Caco-2 (cell line): ENCODE results near the gene MGAT5B. TPM values are rescaled to one million over a fixed set of nuclear protein-coding genes. Genes with fewer than 3 reads are reported as not detected.

Experiments used
- BruUV-seq: library from RNA; stranded (reverse); fragments of 400-500 nt; replicated peaks from 2 replicates; lab custom pipeline; 2021; lab: Mats Ljungman, UMichigan
- CTCF ChIA-PET: fragments of 300-600 bp; sonication (Branson Sonifier 250); formaldehyde crosslinking; loops from one replicate; lab custom pipeline; 2022; ENCODE audit warnings: antibody characterized with exemption; lab: Charles Lee
- POLR2A ChIA-PET: fragments of 300-600 bp; sonication (Branson Sonifier 250); formaldehyde crosslinking; loops from one replicate; lab custom pipeline; 2022; ENCODE audit warnings: antibody characterized with exemption; lab: Charles Lee
- DNase-seq, 2 experiments: peaks; one replicate each; pipeline versions ENCODE4 v3.0.0 to v3.0.0-alpha.2; 2020 to 2022
- H3K27me3 ChIP-seq: replicated peaks from 2 replicates; pipeline ENCODE4 v1.6.0; 2011; ENCODE audit warnings: low read length; ENCODE audit not compliant: control insufficient read depth, insufficient read depth
- H3K36me3 ChIP-seq: 2 replicates; pipeline ENCODE4 v1.5.1; 2011; ENCODE audit warnings: low read length; ENCODE audit not compliant: control insufficient read depth, insufficient read depth
- H3K4me1 ChIP-seq: fragments of 250-450 bp; sonication (Bioruptor Pico); 2 replicates; pipeline ENCODE4 v1.5.1; 2020; ENCODE audit warnings: mild to moderate bottlenecking
- H3K4me3 ChIP-seq: 2 replicates; pipeline ENCODE4 v1.5.1; 2011; ENCODE audit warnings: low read depth, mild to moderate bottlenecking, control low read depth, low read length
- H3K9me3 ChIP-seq: fragments of 250-450 bp; sonication (Bioruptor Pico); 2 replicates; pipeline ENCODE4 v1.5.1; 2020; ENCODE audit warnings: mild to moderate bottlenecking, moderate library complexity
- H3K27ac Mint-ChIP-seq: one replicate; pipeline ENCODE4 v1.8.0; 2022; ENCODE audit warnings: mixed read lengths; ENCODE audit not compliant: unreplicated experiment
- H3K27me3 Mint-ChIP-seq: one replicate; pipeline ENCODE4 v1.8.0; 2022; ENCODE audit warnings: mixed read lengths; ENCODE audit not compliant: insufficient read depth, unreplicated experiment
- H3K36me3 Mint-ChIP-seq: one replicate; pipeline ENCODE4 v1.8.0; 2022; ENCODE audit warnings: mild to moderate bottlenecking, mixed read lengths; ENCODE audit not compliant: insufficient read depth, unreplicated experiment
- H3K4me1 Mint-ChIP-seq: one replicate; pipeline ENCODE4 v1.8.0; 2022; ENCODE audit warnings: low read depth, mixed read lengths; ENCODE audit not compliant: unreplicated experiment
- H3K4me3 Mint-ChIP-seq: one replicate; pipeline ENCODE4 v1.8.0; 2022; ENCODE audit warnings: mild to moderate bottlenecking, moderate library complexity, mixed read lengths; ENCODE audit not compliant: unreplicated experiment
- H3K9me3 Mint-ChIP-seq: one replicate; pipeline ENCODE4 v1.8.0; 2022; ENCODE audit warnings: mixed read lengths; ENCODE audit not compliant: unreplicated experiment
- CTCF ChIP-seq, 2 experiments: fragments of 200-600 bp in 1 of 2; IDR thresholded peaks; 1 replicate in 1 of 2; 2 replicates in 1 of 2; pipeline versions ENCODE4 v1.5.1 to v1.8.0; 2011 to 2022; ENCODE audit warnings: antibody characterized with exemption in 1 of 2, control low read depth in 1 of 2, inconsistent platforms in 1 of 2, low read depth in 1 of 2, low read length in 1 of 2, mild to moderate bottlenecking in 1 of 2, moderate library complexity in 1 of 2; ENCODE audit not compliant: insufficient read depth in 1 of 2, severe bottlenecking in 1 of 2, unreplicated experiment in 1 of 2
- intact Hi-C: fragments of 100-400 bp; cut with micrococcal nuclease; formaldehyde crosslinking; loops from one replicate; pipeline ENCODE4 v1.10.0; 2022; ENCODE audit not compliant: unreplicated experiment
- total RNA-seq: library from RNA; stranded (reverse); gene quantifications from 2 replicates; pipeline ENCODE4 v1.2.3, GENCODE V29; 2022

The MGAT5B gene
- total RNA-seq, 1 experiment from 2014 or later: 9.1 TPM

GRCh38 chr17:76903631-76904030, 35.4 kb downstream of the MGAT5B start:
- H3K27me3 ChIP-seq: no peaks in the 10 kb centered on the region

GRCh38 chr17:76904116-76904515, 35.9 kb downstream of the MGAT5B start:
- no peaks in the 10 kb centered on the region for H3K36me3 ChIP-seq
- intact Hi-C loops: no loop called here
- POLR2A ChIA-PET: no interaction called here
- no peaks in the 10 kb centered on the region for H3K9me3 ChIP-seq
- CTCF ChIA-PET: no interaction called here
- Mint-ChIP-seq H3K27me3 (no peaks in the 10 kb centered on the region), H3K27ac (no peak overlapping the region), H3K36me3 (no peaks in the 10 kb centered on the region), H3K9me3 (no peaks in the 10 kb centered on the region), H3K4me1 (no peaks in the 10 kb centered on the region), H3K4me3 (no peak overlapping the region)
- no peak overlapping the region for H3K4me3 ChIP-seq
- no peak for DNase-seq
- BruUV-seq: no TSS peak
- no peaks in the 10 kb centered on the region for H3K4me1 ChIP-seq
- no peak for TF ChIP-seq CTCF (IDR thresholded peaks at IDR 0.05; ENCODE audit: insufficient read depth in 1 of 2, low read depth in 1 of 2, low read length in 1 of 2, severe bottlenecking in 1 of 2, unreplicated experiment in 1 of 2)
- H3K27me3 ChIP-seq: no peaks in the 10 kb centered on the region

More at GRCh38 chr17:76903631-76904030, 35.4 kb downstream of the MGAT5B start:
- no peak overlapping the region for H3K4me3 ChIP-seq
- Mint-ChIP-seq H3K27me3 (no peaks in the 10 kb centered on the region), H3K9me3 (no peaks in the 10 kb centered on the region), H3K27ac (no peak overlapping the region), H3K4me1 (no peaks in the 10 kb centered on the region), H3K4me3 (no peak overlapping the region), H3K36me3 (no peaks in the 10 kb centered on the region)
- no peaks in the 10 kb centered on the region for H3K9me3 ChIP-seq
- no peaks in the 10 kb centered on the region for H3K4me1 ChIP-seq
- intact Hi-C loops: no loop called here
- no TSS peak for BruUV-seq
- ChIA-PET CTCF (no interaction called here), POLR2A (no interaction called here)
- no peak for DNase-seq
- no peak for TF ChIP-seq CTCF (IDR thresholded peaks at IDR 0.05; ENCODE audit: insufficient read depth in 1 of 2, low read depth in 1 of 2, low read length in 1 of 2, severe bottlenecking in 1 of 2, unreplicated experiment in 1 of 2)
- H3K36me3 ChIP-seq: no peaks in the 10 kb centered on the region

- intact Hi-C loops: no loop called here
- no peaks in the 10 kb centered on the region for H3K4me1 Mint-ChIP-seq
- BruUV-seq: no TSS peak
Observed at GRCh38 chr17:76905036-76905435, 36.8 kb downstream of the MGAT5B start.

More at GRCh38 chr17:76905036-76905435, 36.8 kb downstream of the MGAT5B start:
- Mint-ChIP-seq H3K4me3 (no peak overlapping the region), H3K9me3 (no peaks in the 10 kb centered on the region), H3K27me3 (no peaks in the 10 kb centered on the region), H3K36me3 (no peaks in the 10 kb centered on the region), H3K27ac (no peak overlapping the region)
- DNase-seq: peak in 1 of 2 experiments; percentile 22
- Histone ChIP-seq H3K4me1 (no peaks in the 10 kb centered on the region), H3K4me3 (no peak overlapping the region), H3K27me3 (no peaks in the 10 kb centered on the region), H3K36me3 (no peaks in the 10 kb centered on the region), H3K9me3 (no peaks in the 10 kb centered on the region)
- TF ChIP-seq CTCF (IDR thresholded peaks at IDR 0.05; ENCODE audit: insufficient read depth in 1 of 2, low read depth in 1 of 2, low read length in 1 of 2, severe bottlenecking in 1 of 2, unreplicated experiment in 1 of 2): no peak
- POLR2A ChIA-PET: interaction anchor here (0.5 kb wide), 1 partner anchor 146 kb away, joined by 5 read pairs; no protein-coding TSS in a partner anchor
- CTCF ChIA-PET: no interaction called here
